ENCODE results near the gene CERS6. TPM values are rescaled to one million over a fixed set of nuclear protein-coding genes. Genes with fewer than 3 reads are reported as not detected.
"Not testable (repeated sequence)": the region's sequence is repeated elsewhere in the genome, so short reads cannot be mapped to it uniquely, and the experiment has no call there.

Gene CERS6
- total and polyA plus RNA-seq, 11 donors = 22.1 to 78.0 (median 62.2) TPM

GRCh38 chr2:168767258-168767657, 311.2 kb downstream of the CERS6 start:
- TF ChIP-seq CTCF (IDR thresholded peaks at IDR 0.05) = no peak
- TF ChIP-seq POLR2A (IDR thresholded peaks at IDR 0.05) = no peak
- WGBS, 4 donors = 16 to 45% (median 35%) methylated on average over 1 of the region's 1 CpG
- DNase-seq (no peak), ATAC-seq (no peak)
- H3K27me3 ChIP-seq = no peaks in the 10 kb centered on the region
- H3K4me1 ChIP-seq = peaks cover 0 to 17% (median 0%) of the 10 kb centered on the region in 12 donors
- peaks cover 0 to 16% (median 12%) of the 10 kb centered on the region in 9 donors for H3K36me3 ChIP-seq
- H3K4me3 ChIP-seq = no peak overlapping the region
- intact Hi-C loops (cut with DNase I) = no loop called here
- H3K27ac ChIP-seq = no peak overlapping the region
- H3K9me3 ChIP-seq = no peaks in the 10 kb centered on the region

GRCh38 chr2:168768357-168768756, 312.3 kb downstream of the CERS6 start:
- H3K9me3 ChIP-seq; H3K4me3 ChIP-seq; H3K27me3 ChIP-seq; H3K27ac ChIP-seq; DNase-seq; ATAC-seq; intact Hi-C loops (cut with DNase I): not testable (repeated sequence)
- 88 to 97% (median 93%) methylated on average over 6 of the region's 6 CpGs for WGBS, 4 donors
- H3K4me1 ChIP-seq = peaks cover 0 to 17% (median 0%) of the 10 kb centered on the region in 12 donors
- H3K36me3 ChIP-seq = peaks cover 0 to 16% (median 12%) of the 10 kb centered on the region in 9 donors

- H3K4me3 ChIP-seq = no peak overlapping the region
- peaks cover 0 to 26% (median 5%) of the 10 kb centered on the region in 12 donors for H3K4me1 ChIP-seq
- intact Hi-C loops (cut with DNase I) = loop anchor here (2.0 to 10.0 kb wide), 6 partner anchors 47 to 152 kb away; no protein-coding TSS in a partner anchor
- WGBS, 4 donors = 77 to 87% (median 82%) methylated on average over 2 of the region's 2 CpGs
- no peak for DNase-seq
- H3K27me3 ChIP-seq = no peaks in the 10 kb centered on the region
- TF ChIP-seq POLR2A (IDR thresholded peaks at IDR 0.05) (no peak), CTCF (IDR thresholded peaks at IDR 0.05) (no peak)
- peaks cover 0 to 5% (median 0%) of the 10 kb centered on the region in 12 donors for H3K9me3 ChIP-seq
- no peak overlapping the region for H3K27ac ChIP-seq
- H3K36me3 ChIP-seq = peaks cover 0 to 16% (median 12%) of the 10 kb centered on the region in 9 donors
- ATAC-seq = no peak
Observed at GRCh38 chr2:168770796-168771195, 314.7 kb downstream of the CERS6 start.

GRCh38 chr2:168772704-168773103, 316.6 kb downstream of the CERS6 start:
- Histone ChIP-seq H3K36me3 (peaks cover 0 to 16% (median 6%) of the 10 kb centered on the region in 9 donors), H3K4me3 (no peak overlapping the region), H3K27me3 (no peaks in the 10 kb centered on the region), H3K9me3 (peaks cover 0 to 9% (median 0%) of the 10 kb centered on the region in 12 donors), H3K27ac (no peak overlapping the region), H3K4me1 (peaks cover 0 to 16% (median 4%) of the 10 kb centered on the region in 12 donors)
- DNase-seq = no peak
- 99 to 100% (median 100%) methylated on average over 1 of the region's 1 CpG for WGBS, 4 donors
- intact Hi-C loops (cut with DNase I) = loop anchor here (1.0 to 10.0 kb wide), 7 partner anchors 45 to 150 kb away; no protein-coding TSS in a partner anchor
- ATAC-seq = no peak
- TF ChIP-seq CTCF (IDR thresholded peaks at IDR 0.05) (no peak), POLR2A (IDR thresholded peaks at IDR 0.05) (no peak)

- no peak for DNase-seq
- TF ChIP-seq CTCF (IDR thresholded peaks at IDR 0.05) (no peak), POLR2A (IDR thresholded peaks at IDR 0.05) (no peak)
- no peaks in the 10 kb centered on the region for H3K27me3 ChIP-seq
- H3K27ac ChIP-seq = no peak overlapping the region
- peaks cover 0 to 16% (median 6%) of the 10 kb centered on the region in 9 donors for H3K36me3 ChIP-seq
- H3K4me3 ChIP-seq = no peak overlapping the region
- ATAC-seq = no peak
- intact Hi-C loops (cut with DNase I) = loop anchor here (1.0 to 10.0 kb wide), 7 partner anchors 44 to 149 kb away; no protein-coding TSS in a partner anchor
- H3K9me3 ChIP-seq = peaks cover 0 to 9% (median 0%) of the 10 kb centered on the region in 12 donors
- WGBS, 4 donors = 77 to 88% (median 82%) methylated on average over 2 of the region's 2 CpGs
- H3K4me1 ChIP-seq = peaks cover 0 to 16% (median 4%) of the 10 kb centered on the region in 12 donors
Observed at GRCh38 chr2:168773128-168773527, 317.1 kb downstream of the CERS6 start.
